PC-3 (cell line): ENCODE results near the gene DNAJC1. TPM values are rescaled to one million over a fixed set of nuclear protein-coding genes. Genes with fewer than 3 reads are reported as not detected.

Source experiments
- ATAC-seq: fragments of 200-7000 bp; cut with Tn5 transposase; 2 replicates; pipeline ENCODE4 v1.9.1; 2020; ENCODE audit warnings: mild to moderate bottlenecking, moderate library complexity
- BruUV-seq: library from RNA; stranded (reverse); fragments of 400-500 nt; replicated peaks from 2 replicates; lab custom pipeline; 2021; lab: Mats Ljungman, UMichigan
- CTCF ChIA-PET: fragments of 300-600 bp; sonication (Branson Sonifier 250); formaldehyde crosslinking; loops from one replicate; lab custom pipeline; 2022; ENCODE audit warnings: antibody characterized with exemption; lab: Charles Lee
- POLR2A ChIA-PET: fragments of 300-600 bp; sonication (Branson Sonifier 250); formaldehyde crosslinking; loops from one replicate; lab custom pipeline; 2022; ENCODE audit warnings: antibody characterized with exemption; ENCODE audit not compliant: unreplicated experiment; lab: Charles Lee
- DNase-seq: peaks from one replicate; pipeline ENCODE4 v3.0.0-alpha.2; 2015
- H2AFZ ChIP-seq: fragments of 300-600 bp; sonication (generic); 2 replicates; pipeline ENCODE4 v1.6.0; 2016; ENCODE audit warnings: antibody characterized with exemption, low read length
- H3F3A ChIP-seq: fragments of 300-600 bp; sonication (generic); one replicate; pipeline ENCODE4 v1.6.0; 2017; ENCODE audit warnings: antibody characterized with exemption, low read length, control low read depth, mild to moderate bottlenecking; ENCODE audit not compliant: unreplicated experiment
- H3K27ac ChIP-seq: fragments of 300-600 bp; sonication (generic); 2 replicates; pipeline ENCODE4 v1.5.1; 2016; ENCODE audit warnings: mild to moderate bottlenecking, low read length
- H3K27me3 ChIP-seq: fragments of 300-600 bp; sonication (generic); 2 replicates; pipeline ENCODE4 v1.6.1; 2016; ENCODE audit warnings: low read length, mixed read lengths
- H3K36me3 ChIP-seq: fragments of 300-600 bp; sonication (generic); 2 replicates; pipeline ENCODE4 v1.6.1; 2016; ENCODE audit warnings: low read depth, mixed run types, low read length, mixed read lengths
- H3K4me1 ChIP-seq: fragments of 300-600 bp; sonication (generic); 2 replicates; pipeline ENCODE4 v1.5.1; 2016; ENCODE audit warnings: low read length; ENCODE audit not compliant: insufficient read depth
- H3K4me2 ChIP-seq: fragments of 300-600 bp; sonication (generic); 2 replicates; pipeline ENCODE4 v1.6.0; 2016; ENCODE audit warnings: low read length
- H3K4me3 ChIP-seq: fragments of 300-600 bp; sonication (generic); 2 replicates; pipeline ENCODE4 v1.5.1; 2016; ENCODE audit warnings: mild to moderate bottlenecking, low read length, mixed read lengths
- H3K79me2 ChIP-seq: fragments of 300-600 bp; sonication (generic); 2 replicates; pipeline ENCODE4 v1.6.1; 2017; ENCODE audit warnings: low read length, mixed read lengths
- H3K9ac ChIP-seq: fragments of 300-600 bp; sonication (generic); 2 replicates; pipeline ENCODE4 v1.6.0; 2016; ENCODE audit warnings: mild to moderate bottlenecking, low read length
- H3K9me2 ChIP-seq: fragments of 300-600 bp; sonication (generic); replicated peaks from 2 replicates; pipeline ENCODE4 v1.6.1; 2016; ENCODE audit warnings: mixed run types, low read length, mixed read lengths
- H3K9me3 ChIP-seq: fragments of 300-600 bp; sonication (generic); 2 replicates; pipeline ENCODE4 v1.6.1; 2016; ENCODE audit warnings: low read length, mixed read lengths
- H4K20me1 ChIP-seq: fragments of 300-600 bp; sonication (generic); 2 replicates; pipeline ENCODE4 v1.6.1; 2016; ENCODE audit warnings: low read length, mixed read lengths
- CTCF ChIP-seq: fragments of 300-600 bp; sonication (generic); conservative IDR thresholded peaks from 2 replicates; pipeline ENCODE4 v1.5.1; 2017; ENCODE audit warnings: antibody characterized with exemption, low read depth, mild to moderate bottlenecking, low read length
- EZH2 ChIP-seq: fragments of 300-600 bp; sonication (generic); IDR thresholded peaks from one replicate; pipeline ENCODE4 v1.6.1; 2017; ENCODE audit warnings: antibody characterized with exemption, mild to moderate bottlenecking, low read length; ENCODE audit not compliant: unreplicated experiment
- EZH2phosphoT487 ChIP-seq: fragments of 300-600 bp; sonication (generic); IDR thresholded peaks from 2 replicates; pipeline ENCODE4 v1.6.1; 2018; ENCODE audit warnings: mild to moderate bottlenecking, antibody characterized with exemption, low read length, borderline replicate concordance
- intact Hi-C: fragments of 100-400 bp; cut with micrococcal nuclease; formaldehyde crosslinking; loops from 2 replicates; pipeline ENCODE4 v1.9.0; 2023
- total RNA-seq: library from RNA; depleted of rRNA; stranded (reverse); fragments of >200 nt; gene quantifications from 2 replicates; pipeline ENCODE4 v1.2.3, GENCODE V29; 2014

Gene DNAJC1
- total RNA-seq, 1 experiment from 2014 or later = 53.4 TPM

- H3K4me2 ChIP-seq = no peak overlapping the region
- H3K27ac ChIP-seq = no peak overlapping the region
- H2AFZ ChIP-seq = no peak overlapping the region
- H3K9ac ChIP-seq = no peak overlapping the region
- H3K79me2 ChIP-seq = peaks cover 98% of the 10 kb centered on the region
- H3K9me3 ChIP-seq = no peaks in the 10 kb centered on the region
- no peak overlapping the region for H3K4me3 ChIP-seq
- no peaks in the 10 kb centered on the region for H3K9me2 ChIP-seq
- H3K36me3 ChIP-seq = no peaks in the 10 kb centered on the region
- intact Hi-C loops = no loop called here
- peaks cover 7% of the 10 kb centered on the region; the same call in 1 of the 2 replicates for H4K20me1 ChIP-seq
- H3K27me3 ChIP-seq = no peaks in the 10 kb centered on the region
- no peak for DNase-seq
- peaks cover 8% of the 10 kb centered on the region for H3K4me1 ChIP-seq
- H3F3A ChIP-seq = no peaks in the 10 kb centered on the region
- ChIA-PET POLR2A (interaction anchor here (0.7 kb wide), 1 partner anchor 154 kb away, joined by 3 read pairs; no protein-coding TSS in a partner anchor), CTCF (no interaction called here)
- no peak for ATAC-seq
- BruUV-seq = no TSS peak
- TF ChIP-seq EZH2 (no peak), EZH2phosphoT487 (no peak), CTCF (no peak)
Measured at GRCh38 chr10:21972584-21972983, 30.9 kb downstream of the DNAJC1 start.

DNA sequence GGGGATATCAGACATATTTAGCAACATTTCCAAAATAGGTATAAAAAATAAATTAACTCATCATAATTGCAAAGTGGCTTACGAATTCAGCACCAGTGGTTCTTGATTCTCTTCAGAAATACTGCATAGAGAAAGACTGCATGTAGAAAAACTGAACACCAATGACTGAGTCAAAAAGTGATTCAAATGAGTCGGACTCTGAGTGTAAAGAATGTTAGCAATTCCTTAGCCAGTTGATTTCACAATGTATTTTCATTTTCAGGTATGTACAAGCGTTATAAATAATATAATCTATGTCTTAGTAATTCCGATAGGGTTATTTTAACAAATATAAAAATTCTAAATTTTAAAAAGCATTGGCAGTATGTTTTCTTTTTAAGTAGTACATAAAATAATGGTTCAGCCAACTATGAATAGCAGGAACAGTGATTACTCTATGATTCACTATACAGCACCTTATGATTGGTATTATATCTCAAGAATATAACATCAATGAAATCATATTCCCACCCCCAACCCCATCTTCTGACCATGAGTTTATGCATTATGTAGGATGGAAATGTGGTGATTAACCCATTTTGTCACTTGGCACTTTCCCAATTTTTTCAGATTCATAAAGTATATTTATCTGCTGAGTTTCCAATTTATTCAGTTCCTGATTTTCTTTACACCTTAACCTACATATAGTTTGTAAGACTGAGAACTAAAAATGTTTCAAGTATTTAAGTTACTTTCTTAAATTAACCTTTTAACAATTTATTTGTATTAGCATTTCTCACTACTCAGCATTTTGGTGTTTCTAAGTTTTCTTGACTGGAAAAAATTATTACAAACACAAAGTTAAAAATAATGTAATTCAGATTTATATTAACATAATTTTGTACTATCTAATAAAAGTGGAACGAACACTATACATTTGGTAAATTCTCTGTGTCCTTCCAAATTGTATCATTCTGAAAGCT lies 33.9 kb downstream of the DNAJC1 start:
- H3K27me3 ChIP-seq = no peaks in the 10 kb centered on the region
- H2AFZ ChIP-seq = no peak overlapping the region
- H4K20me1 ChIP-seq = no peaks in the 10 kb centered on the region
- BruUV-seq = no TSS peak
- peaks cover 93% of the 10 kb centered on the region for H3K79me2 ChIP-seq
- DNase-seq (peak; percentile 25), ATAC-seq (no peak)
- H3K9me2 ChIP-seq = no peaks in the 10 kb centered on the region
- ChIA-PET POLR2A (no interaction called here), CTCF (interaction anchor here (0.7 kb wide), 1 partner anchor 23 kb away, joined by 5 read pairs; no protein-coding TSS in a partner anchor)
- TF ChIP-seq CTCF (no peak), EZH2 (no peak), EZH2phosphoT487 (no peak)
- no peaks in the 10 kb centered on the region for H3K9me3 ChIP-seq
- H3K27ac ChIP-seq = no peak overlapping the region
- intact Hi-C loops = no loop called here
- H3K9ac ChIP-seq = no peak overlapping the region
- no peaks in the 10 kb centered on the region for H3F3A ChIP-seq
- H3K4me3 ChIP-seq = no peak overlapping the region
- no peaks in the 10 kb centered on the region for H3K36me3 ChIP-seq
- H3K4me1 ChIP-seq = peaks cover 19% of the 10 kb centered on the region
- no peak overlapping the region for H3K4me2 ChIP-seq
